Panc1 (cell line): ENCODE measurements around the gene SENP7. TPM values are rescaled to one million over a fixed set of nuclear protein-coding genes. Genes with fewer than 3 reads are reported as not detected.

Experiments
- ATAC-seq: fragments of 200-7000 bp; cut with Tn5 transposase; 2 replicates; pipeline ENCODE4 v1.9.1; 2020; ENCODE audit warnings: mild to moderate bottlenecking, moderate library complexity
- BruUV-seq: library from RNA; stranded (reverse); fragments of 400-500 nt; replicated peaks from 2 replicates; lab custom pipeline; 2021; lab: Mats Ljungman, UMichigan
- CTCF ChIA-PET: fragments of 300-600 bp; sonication (Branson Sonifier 250); formaldehyde crosslinking; loops from one replicate; lab custom pipeline; 2022; ENCODE audit warnings: antibody characterized with exemption; lab: Charles Lee
- POLR2A ChIA-PET: fragments of 300-600 bp; sonication (Branson Sonifier 250); formaldehyde crosslinking; loops from one replicate; lab custom pipeline; 2022; ENCODE audit warnings: antibody characterized with exemption; lab: Charles Lee
- DNase-seq: peaks from one replicate; pipeline ENCODE4 v3.0.0-alpha.2; 2010; ENCODE audit warnings: low read depth, low spot score
- H3K27ac ChIP-seq: 2 replicates; pipeline ENCODE4 v1.5.1; 2011; ENCODE audit warnings: mild to moderate bottlenecking, low read length, inconsistent platforms
- H3K27me3 ChIP-seq: fragments of 200-500 bp; sonication (Bioruptor generic); 2 replicates; pipeline ENCODE4 v1.6.0; 2014; ENCODE audit warnings: low read length, inconsistent platforms; ENCODE audit not compliant: control insufficient read depth, insufficient read depth
- H3K36me3 ChIP-seq: fragments of 200-500 bp; sonication (Bioruptor generic); 2 replicates; pipeline ENCODE4 v1.5.1; 2014; ENCODE audit warnings: inconsistent platforms, mild to moderate bottlenecking, low read length, moderate library complexity; ENCODE audit not compliant: control insufficient read depth, insufficient read depth
- H3K4me1 ChIP-seq: 2 replicates; pipeline ENCODE4 v1.5.1; 2011; ENCODE audit warnings: inconsistent platforms, mild to moderate bottlenecking, low read length, moderate library complexity; ENCODE audit not compliant: control insufficient read depth, insufficient read depth
- H3K4me3 ChIP-seq, 2 experiments: 2 replicates each; pipeline ENCODE4 v1.5.1; 2011 to 2012; ENCODE audit warnings: low read depth in 2 of 2, low read length in 2 of 2, mild to moderate bottlenecking in 2 of 2, inconsistent platforms in 1 of 2, moderate library complexity in 1 of 2
- H3K9me3 ChIP-seq: fragments of 200-500 bp; sonication (Bioruptor generic); 2 replicates; pipeline ENCODE4 v1.5.1; 2014; ENCODE audit warnings: low read depth, mild to moderate bottlenecking, inconsistent platforms, low read length, moderate library complexity; ENCODE audit not compliant: control insufficient read depth, insufficient read depth
- POLR2AphosphoS5 ChIP-seq: IDR thresholded peaks from 2 replicates; pipeline ENCODE4 v1.6.1; 2012; ENCODE audit warnings: mild to moderate bottlenecking, low read depth, low read length, moderate library complexity
- SIN3A ChIP-seq: IDR thresholded peaks from 2 replicates; pipeline ENCODE4 v1.6.1; 2012; ENCODE audit warnings: low read depth, mild to moderate bottlenecking, low read length, moderate library complexity, borderline replicate concordance; ENCODE audit not compliant: insufficient read depth
- TCF7L2 ChIP-seq: IDR thresholded peaks from 2 replicates; pipeline ENCODE4 v1.6.1; 2011; ENCODE audit warnings: mild to moderate bottlenecking, low read depth, low read length, inconsistent platforms
- in situ Hi-C: cut with HindIII; loops from 2 replicates; pipeline ENCODE4 v1.10.0; 2016; ENCODE audit warnings: low sequenced_read_pairs, low pct_unique_long_range_greater_than_20kb
- intact Hi-C: fragments of 100-400 bp; cut with micrococcal nuclease; formaldehyde crosslinking; loops from one replicate; pipeline ENCODE4 v1.10.0; 2022; ENCODE audit not compliant: unreplicated experiment
- total RNA-seq: library from RNA; stranded (reverse); gene quantifications from one replicate; pipeline ENCODE4 v1.2.1, GENCODE V29; 2021; ENCODE audit not compliant: unreplicated experiment
- TF ChIP-seq, protein P1 (sequence below): fragments of 450-650 bp; IDR thresholded peaks from 2 replicates; pipeline ENCODE4 v1.5.1; 2017; ENCODE audit warnings: mild to moderate bottlenecking
- TF ChIP-seq, protein P2 (sequence below), 2 experiments: IDR thresholded peaks; 2 replicates each; pipeline ENCODE4 v1.6.1; 2011 to 2012; ENCODE audit warnings: low read depth in 2 of 2, control low read depth in 1 of 2, low read length in 1 of 2, mild to moderate bottlenecking in 1 of 2, moderate library complexity in 1 of 2; ENCODE audit not compliant: insufficient read depth in 1 of 2

SENP7 gene
- total RNA-seq, 1 experiment from 2014 or later = 10.1 TPM

DNA sequence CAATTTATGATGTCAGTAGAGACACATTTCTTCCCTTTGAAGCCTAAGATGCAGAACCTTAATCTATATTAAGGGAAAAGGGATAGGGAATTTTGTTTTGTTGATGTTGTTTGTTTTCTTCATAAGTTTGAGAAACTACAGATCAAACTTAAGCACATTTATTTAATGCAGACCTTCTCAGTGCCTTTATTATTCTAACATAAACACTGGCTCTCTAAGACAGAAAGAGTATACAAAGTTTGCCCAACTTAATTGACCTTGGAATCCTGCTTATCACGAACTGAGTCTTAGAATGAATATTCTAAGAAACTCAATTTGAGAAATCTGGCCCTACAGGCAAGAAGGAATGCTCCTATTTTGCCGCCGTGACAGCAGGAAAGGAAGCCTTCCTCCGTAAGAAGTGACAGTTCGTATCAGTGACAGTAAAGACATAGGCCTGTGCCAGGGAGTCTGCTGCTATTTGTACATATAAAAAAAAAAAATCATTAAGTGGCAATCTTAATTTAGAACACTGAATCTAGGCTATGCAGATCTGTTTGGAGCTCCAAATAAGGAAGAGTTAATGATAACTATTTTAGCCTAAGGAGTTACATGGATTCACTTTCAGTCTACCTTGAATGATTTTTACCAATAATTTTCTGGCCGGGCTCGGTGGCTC is 183.9 kb downstream of the SENP7 start:
- Histone ChIP-seq H3K4me1 (no peaks in the 10 kb centered on the region), H3K36me3 (no peaks in the 10 kb centered on the region), H3K4me3 (no peak overlapping the region), H3K27me3 (no peaks in the 10 kb centered on the region), H3K27ac (no peak overlapping the region), H3K9me3 (no peaks in the 10 kb centered on the region)
- BruUV-seq = no TSS peak
- ChIA-PET POLR2A (no interaction called here), CTCF (interaction anchor here (0.6 kb wide), 1 partner anchor 18 kb away, joined by 3 read pairs; no protein-coding TSS in a partner anchor)
- in situ Hi-C loops = no loop called here
- TF ChIP-seq, protein P1, sequence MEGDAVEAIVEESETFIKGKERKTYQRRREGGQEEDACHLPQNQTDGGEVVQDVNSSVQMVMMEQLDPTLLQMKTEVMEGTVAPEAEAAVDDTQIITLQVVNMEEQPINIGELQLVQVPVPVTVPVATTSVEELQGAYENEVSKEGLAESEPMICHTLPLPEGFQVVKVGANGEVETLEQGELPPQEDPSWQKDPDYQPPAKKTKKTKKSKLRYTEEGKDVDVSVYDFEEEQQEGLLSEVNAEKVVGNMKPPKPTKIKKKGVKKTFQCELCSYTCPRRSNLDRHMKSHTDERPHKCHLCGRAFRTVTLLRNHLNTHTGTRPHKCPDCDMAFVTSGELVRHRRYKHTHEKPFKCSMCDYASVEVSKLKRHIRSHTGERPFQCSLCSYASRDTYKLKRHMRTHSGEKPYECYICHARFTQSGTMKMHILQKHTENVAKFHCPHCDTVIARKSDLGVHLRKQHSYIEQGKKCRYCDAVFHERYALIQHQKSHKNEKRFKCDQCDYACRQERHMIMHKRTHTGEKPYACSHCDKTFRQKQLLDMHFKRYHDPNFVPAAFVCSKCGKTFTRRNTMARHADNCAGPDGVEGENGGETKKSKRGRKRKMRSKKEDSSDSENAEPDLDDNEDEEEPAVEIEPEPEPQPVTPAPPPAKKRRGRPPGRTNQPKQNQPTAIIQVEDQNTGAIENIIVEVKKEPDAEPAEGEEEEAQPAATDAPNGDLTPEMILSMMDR = no peak
- TF ChIP-seq TCF7L2 (no peak), POLR2AphosphoS5 (no peak), SIN3A (no peak)
- TF ChIP-seq, protein P2, sequence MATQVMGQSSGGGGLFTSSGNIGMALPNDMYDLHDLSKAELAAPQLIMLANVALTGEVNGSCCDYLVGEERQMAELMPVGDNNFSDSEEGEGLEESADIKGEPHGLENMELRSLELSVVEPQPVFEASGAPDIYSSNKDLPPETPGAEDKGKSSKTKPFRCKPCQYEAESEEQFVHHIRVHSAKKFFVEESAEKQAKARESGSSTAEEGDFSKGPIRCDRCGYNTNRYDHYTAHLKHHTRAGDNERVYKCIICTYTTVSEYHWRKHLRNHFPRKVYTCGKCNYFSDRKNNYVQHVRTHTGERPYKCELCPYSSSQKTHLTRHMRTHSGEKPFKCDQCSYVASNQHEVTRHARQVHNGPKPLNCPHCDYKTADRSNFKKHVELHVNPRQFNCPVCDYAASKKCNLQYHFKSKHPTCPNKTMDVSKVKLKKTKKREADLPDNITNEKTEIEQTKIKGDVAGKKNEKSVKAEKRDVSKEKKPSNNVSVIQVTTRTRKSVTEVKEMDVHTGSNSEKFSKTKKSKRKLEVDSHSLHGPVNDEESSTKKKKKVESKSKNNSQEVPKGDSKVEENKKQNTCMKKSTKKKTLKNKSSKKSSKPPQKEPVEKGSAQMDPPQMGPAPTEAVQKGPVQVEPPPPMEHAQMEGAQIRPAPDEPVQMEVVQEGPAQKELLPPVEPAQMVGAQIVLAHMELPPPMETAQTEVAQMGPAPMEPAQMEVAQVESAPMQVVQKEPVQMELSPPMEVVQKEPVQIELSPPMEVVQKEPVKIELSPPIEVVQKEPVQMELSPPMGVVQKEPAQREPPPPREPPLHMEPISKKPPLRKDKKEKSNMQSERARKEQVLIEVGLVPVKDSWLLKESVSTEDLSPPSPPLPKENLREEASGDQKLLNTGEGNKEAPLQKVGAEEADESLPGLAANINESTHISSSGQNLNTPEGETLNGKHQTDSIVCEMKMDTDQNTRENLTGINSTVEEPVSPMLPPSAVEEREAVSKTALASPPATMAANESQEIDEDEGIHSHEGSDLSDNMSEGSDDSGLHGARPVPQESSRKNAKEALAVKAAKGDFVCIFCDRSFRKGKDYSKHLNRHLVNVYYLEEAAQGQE (IDR thresholded peaks at IDR 0.05; ENCODE audit: insufficient read depth in 1 of 2, low read depth in 2 of 2, low read length in 1 of 2) = no peak
- no peak for ATAC-seq
- intact Hi-C loops = no loop called here
- no peak for DNase-seq

DNA sequence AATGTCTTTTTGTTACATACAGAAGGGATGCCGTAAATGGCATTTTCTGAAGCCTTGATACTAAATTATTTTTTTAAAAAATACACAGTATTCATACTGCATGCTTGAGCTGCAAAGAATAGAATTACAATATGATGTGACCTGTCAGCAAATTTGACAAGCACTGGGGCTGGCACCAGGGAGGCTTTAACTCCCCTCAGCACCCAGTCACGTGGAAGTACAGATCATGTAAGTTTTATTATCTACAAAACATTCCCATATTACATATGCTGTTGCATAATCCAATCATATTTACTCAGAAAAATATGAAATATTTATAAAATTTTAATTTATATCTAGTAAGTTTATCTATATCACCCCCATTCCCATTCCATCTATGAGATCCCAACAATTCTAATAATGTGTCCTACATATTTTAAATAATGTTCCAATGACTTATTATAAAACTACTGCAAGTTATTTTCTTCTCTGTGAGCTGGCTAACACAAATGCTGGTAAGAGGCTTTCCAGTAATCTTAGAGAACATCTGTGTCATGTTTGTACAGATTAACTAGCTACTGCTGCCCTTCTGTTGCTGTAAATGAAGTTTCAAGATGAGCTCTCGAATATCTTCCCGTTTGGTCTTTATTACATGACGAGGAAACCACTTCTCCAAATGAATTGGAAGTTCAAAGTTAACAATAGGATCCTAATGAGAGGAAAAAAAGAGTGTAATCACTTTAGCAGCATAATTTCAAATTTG is 187.4 kb downstream of the SENP7 start:
- no TSS peak for BruUV-seq
- intact Hi-C loops = no loop called here
- POLR2A ChIA-PET = no interaction called here

More for the DNA sequence above, 187.4 kb downstream of the SENP7 start:
- TF ChIP-seq, protein P2 (IDR thresholded peaks at IDR 0.05; ENCODE audit: insufficient read depth in 1 of 2, low read depth in 2 of 2, low read length in 1 of 2) = no peak
- no peak for TF ChIP-seq POLR2AphosphoS5
- no peak for TF ChIP-seq TCF7L2
- TF ChIP-seq SIN3A = no peak
- TF ChIP-seq, protein P1 = no peak
- DNase-seq = no peak
- ATAC-seq = no peak
- no peaks in the 10 kb centered on the region for H3K36me3 ChIP-seq
- no peaks in the 10 kb centered on the region for H3K4me1 ChIP-seq
- CTCF ChIA-PET = no interaction called here
- H3K4me3 ChIP-seq = no peak overlapping the region
- H3K27me3 ChIP-seq = no peaks in the 10 kb centered on the region
- in situ Hi-C loops = no loop called here
- H3K9me3 ChIP-seq = no peaks in the 10 kb centered on the region
- no peak overlapping the region for H3K27ac ChIP-seq
